Panc1 (cell line): ENCODE data around the gene UNC5B. TPM values are rescaled to one million over a fixed set of nuclear protein-coding genes. Genes with fewer than 3 reads are reported as not detected.

Experiments used
- ATAC-seq: fragments of 200-7000 bp; cut with Tn5 transposase; 2 replicates; pipeline ENCODE4 v1.9.1; 2020; ENCODE audit warnings: mild to moderate bottlenecking, moderate library complexity
- BruUV-seq: library from RNA; stranded (reverse); fragments of 400-500 nt; replicated peaks from 2 replicates; lab custom pipeline; 2021; lab: Mats Ljungman, UMichigan
- CTCF ChIA-PET: fragments of 300-600 bp; sonication (Branson Sonifier 250); formaldehyde crosslinking; loops from one replicate; lab custom pipeline; 2022; ENCODE audit warnings: antibody characterized with exemption; lab: Charles Lee
- POLR2A ChIA-PET: fragments of 300-600 bp; sonication (Branson Sonifier 250); formaldehyde crosslinking; loops from one replicate; lab custom pipeline; 2022; ENCODE audit warnings: antibody characterized with exemption; lab: Charles Lee
- DNase-seq: peaks from one replicate; pipeline ENCODE4 v3.0.0-alpha.2; 2010; ENCODE audit warnings: low read depth, low spot score
- H3K27ac ChIP-seq: 2 replicates; pipeline ENCODE4 v1.5.1; 2011; ENCODE audit warnings: mild to moderate bottlenecking, low read length, inconsistent platforms
- H3K27me3 ChIP-seq: fragments of 200-500 bp; sonication (Bioruptor generic); 2 replicates; pipeline ENCODE4 v1.6.0; 2014; ENCODE audit warnings: low read length, inconsistent platforms; ENCODE audit not compliant: control insufficient read depth, insufficient read depth
- H3K36me3 ChIP-seq: fragments of 200-500 bp; sonication (Bioruptor generic); 2 replicates; pipeline ENCODE4 v1.5.1; 2014; ENCODE audit warnings: inconsistent platforms, mild to moderate bottlenecking, low read length, moderate library complexity; ENCODE audit not compliant: control insufficient read depth, insufficient read depth
- H3K4me1 ChIP-seq: 2 replicates; pipeline ENCODE4 v1.5.1; 2011; ENCODE audit warnings: inconsistent platforms, mild to moderate bottlenecking, low read length, moderate library complexity; ENCODE audit not compliant: control insufficient read depth, insufficient read depth
- H3K4me3 ChIP-seq, 2 experiments: 2 replicates each; pipeline ENCODE4 v1.5.1; 2011 to 2012; ENCODE audit warnings: low read depth in 2 of 2, low read length in 2 of 2, mild to moderate bottlenecking in 2 of 2, inconsistent platforms in 1 of 2, moderate library complexity in 1 of 2
- H3K9me3 ChIP-seq: fragments of 200-500 bp; sonication (Bioruptor generic); 2 replicates; pipeline ENCODE4 v1.5.1; 2014; ENCODE audit warnings: low read depth, mild to moderate bottlenecking, inconsistent platforms, low read length, moderate library complexity; ENCODE audit not compliant: control insufficient read depth, insufficient read depth
- CTCF ChIP-seq: fragments of 450-650 bp; IDR thresholded peaks from 2 replicates; pipeline ENCODE4 v1.5.1; 2017; ENCODE audit warnings: mild to moderate bottlenecking
- POLR2AphosphoS5 ChIP-seq: IDR thresholded peaks from 2 replicates; pipeline ENCODE4 v1.6.1; 2012; ENCODE audit warnings: mild to moderate bottlenecking, low read depth, low read length, moderate library complexity
- REST ChIP-seq, 2 experiments: IDR thresholded peaks; 2 replicates each; pipeline ENCODE4 v1.6.1; 2011 to 2012; ENCODE audit warnings: low read depth in 2 of 2, control low read depth in 1 of 2, low read length in 1 of 2, mild to moderate bottlenecking in 1 of 2, moderate library complexity in 1 of 2; ENCODE audit not compliant: insufficient read depth in 1 of 2
- SIN3A ChIP-seq: IDR thresholded peaks from 2 replicates; pipeline ENCODE4 v1.6.1; 2012; ENCODE audit warnings: low read depth, mild to moderate bottlenecking, low read length, moderate library complexity, borderline replicate concordance; ENCODE audit not compliant: insufficient read depth
- TCF7L2 ChIP-seq: IDR thresholded peaks from 2 replicates; pipeline ENCODE4 v1.6.1; 2011; ENCODE audit warnings: mild to moderate bottlenecking, low read depth, low read length, inconsistent platforms
- in situ Hi-C: cut with HindIII; loops from 2 replicates; pipeline ENCODE4 v1.10.0; 2016; ENCODE audit warnings: low sequenced_read_pairs, low pct_unique_long_range_greater_than_20kb
- intact Hi-C: fragments of 100-400 bp; cut with micrococcal nuclease; formaldehyde crosslinking; loops from one replicate; pipeline ENCODE4 v1.10.0; 2022; ENCODE audit not compliant: unreplicated experiment
- total RNA-seq: library from RNA; stranded (reverse); gene quantifications from one replicate; pipeline ENCODE4 v1.2.1, GENCODE V29; 2021; ENCODE audit not compliant: unreplicated experiment

Gene UNC5B
- total RNA-seq, 1 experiment from 2014 or later, result 1.1 TPM

- POLR2A ChIA-PET, result interaction anchor here (0.5 to 0.9 kb wide), 2 partner anchors 8 to 215 kb away, joined by 3 to 4 read pairs; no protein-coding TSS in a partner anchor
Observed at GRCh38 chr10:71274901-71275796, 62.8 kb downstream of the UNC5B start.

More at GRCh38 chr10:71274901-71275796, 62.8 kb downstream of the UNC5B start:
- in situ Hi-C loops (no loop called here), intact Hi-C loops (no loop called here)
- no peak overlapping the region for H3K27ac ChIP-seq
- no TSS peak for BruUV-seq
- H3K27me3 ChIP-seq, result no peaks in the 10 kb centered on the region
- CTCF ChIA-PET, result interaction anchor here (2.3 kb wide), 1 partner anchor 10 kb away, joined by 10 read pairs; no protein-coding TSS in a partner anchor
- H3K4me1 ChIP-seq, result peaks cover 3% of the 10 kb centered on the region; the same call in 1 of the 2 replicates
- TF ChIP-seq SIN3A (no peak), TCF7L2 (no peak), POLR2AphosphoS5 (no peak), CTCF (no peak; the same call in 1 of the 2 replicates), REST (IDR thresholded peaks at IDR 0.05; ENCODE audit: insufficient read depth in 1 of 2, low read depth in 2 of 2, low read length in 1 of 2) (no peak)
- no peaks in the 10 kb centered on the region for H3K36me3 ChIP-seq
- DNase-seq (no peak), ATAC-seq (no peak)
- no peak overlapping the region for H3K4me3 ChIP-seq
- no peaks in the 10 kb centered on the region for H3K9me3 ChIP-seq
